Kidney epithelial cell (primary cell): ENCODE measurements around the gene SRXN1. TPM values are rescaled to one million over a fixed set of nuclear protein-coding genes. Genes with fewer than 3 reads are reported as not detected.

Source experiments
- DNase-seq: peaks from one replicate; pipeline ENCODE4 v3.0.0-alpha.2; 2010; ENCODE audit warnings: low read depth
- H3K27me3 ChIP-seq: 2 replicates; pipeline ENCODE4 v1.6.0; 2011; ENCODE audit warnings: low read length; ENCODE audit not compliant: control insufficient read depth, insufficient read depth
- H3K36me3 ChIP-seq: 2 replicates; pipeline ENCODE4 v1.5.1; 2011; ENCODE audit warnings: low read length; ENCODE audit not compliant: control insufficient read depth, insufficient read depth
- H3K4me3 ChIP-seq: 2 replicates; pipeline ENCODE4 v1.5.1; 2011; ENCODE audit warnings: low read depth, mild to moderate bottlenecking, control low read depth, low read length
- CTCF ChIP-seq: IDR thresholded peaks from 2 replicates; pipeline ENCODE4 v1.5.1; 2011; ENCODE audit warnings: mild to moderate bottlenecking, moderate library complexity, low read length, control low read depth, inconsistent platforms; ENCODE audit not compliant: insufficient read depth, poor library complexity, severe bottlenecking
- total RNA-seq: library from RNA; depleted of rRNA; stranded (reverse); fragments of >200 nt; gene quantifications from 2 replicates; pipeline ENCODE4 v1.2.3, GENCODE V29; 2015

SRXN1 gene
- total RNA-seq, 1 donor from 2014 or later = 31.4 TPM

- no peaks in the 10 kb centered on the region for H3K36me3 ChIP-seq
- H3K27me3 ChIP-seq = peaks cover 3% of the 10 kb centered on the region
- no peak for DNase-seq
- no peak for TF ChIP-seq CTCF
- no peak overlapping the region for H3K4me3 ChIP-seq
Observed at GRCh38 chr20:640674-641515, 12.1 kb downstream of the SRXN1 start.

GRCh38 chr20:638579-638978 lies 14.4 kb downstream of the SRXN1 start:
- H3K27me3 ChIP-seq = peaks cover 24% of the 10 kb centered on the region
- H3K4me3 ChIP-seq = no peak overlapping the region
- no peaks in the 10 kb centered on the region for H3K36me3 ChIP-seq
- TF ChIP-seq CTCF = no peak
- no peak for DNase-seq

GRCh38 chr20:637559-637958 lies 15.4 kb downstream of the SRXN1 start:
- H3K36me3 ChIP-seq = no peaks in the 10 kb centered on the region
- H3K4me3 ChIP-seq = no peak overlapping the region
- no peak for DNase-seq
- no peak for TF ChIP-seq CTCF
- H3K27me3 ChIP-seq = peaks cover 22% of the 10 kb centered on the region

GRCh38 chr20:635893-636338 lies 17.1 kb downstream of the SRXN1 start:
- no peaks in the 10 kb centered on the region for H3K36me3 ChIP-seq
- DNase-seq = no peak
- H3K4me3 ChIP-seq = no peak overlapping the region
- TF ChIP-seq CTCF = no peak
- peaks cover 22% of the 10 kb centered on the region for H3K27me3 ChIP-seq

GRCh38 chr20:635028-635892 lies 17.7 kb downstream of the SRXN1 start:
- DNase-seq = no peak
- Histone ChIP-seq H3K4me3 (no peak overlapping the region), H3K27me3 (peaks cover 22% of the 10 kb centered on the region), H3K36me3 (no peaks in the 10 kb centered on the region)
- no peak for TF ChIP-seq CTCF
